Stimulated activated CD8-positive, alpha-beta memory T cell treated with anti-CD3 and anti-CD28 coated beads, Interleukin-12 subunit alpha, Interleukin-12 subunit beta, amount 100 ng/mL, for 4 hours (primary cell): ENCODE results near the gene GRB2.
"Not testable (repeated sequence)": the region's sequence is repeated elsewhere in the genome, so short reads cannot be mapped to it uniquely, and the experiment has no call there.

Experiments used
- DNase-seq: peaks from one replicate; pipeline ENCODE4 v3.0.0-alpha.2; 2020; ENCODE audit warnings: low read depth

Gene GRB2

GRCh38 chr17:75350029-75350428 lies 55.4 kb downstream of the GRB2 start:
- DNase-seq: no peak

GRCh38 chr17:75349589-75349988 lies 55.9 kb downstream of the GRB2 start:
- no peak for DNase-seq

DNA sequence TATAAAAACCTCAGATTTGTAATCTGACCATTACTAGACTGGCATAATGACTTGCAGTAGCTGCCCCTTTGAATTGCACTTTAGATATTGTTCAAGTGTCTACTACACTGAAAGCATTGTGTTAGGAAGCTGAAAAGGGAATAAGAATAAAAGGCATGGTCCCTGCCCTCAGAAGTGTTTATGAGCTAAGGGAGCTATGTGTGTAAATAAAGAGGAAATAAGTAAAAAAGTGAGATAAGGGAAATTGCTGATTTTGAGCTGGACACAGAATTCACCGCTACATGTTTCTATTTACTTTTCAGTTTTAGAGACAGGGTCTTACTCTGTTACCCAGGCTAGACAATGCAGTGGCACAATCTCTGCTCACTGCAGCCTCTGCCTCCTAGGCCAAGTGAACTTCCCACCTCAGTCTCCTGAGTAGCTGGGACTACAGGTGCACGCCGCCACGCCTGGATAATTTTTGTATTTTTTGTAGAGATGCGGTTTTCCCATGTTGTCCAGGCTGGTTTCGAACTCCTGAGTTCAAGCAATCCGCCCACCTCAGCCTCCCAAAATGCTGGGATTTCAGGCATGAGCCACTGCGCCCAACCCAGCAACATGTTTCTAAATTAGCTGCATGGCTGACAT lies 57.0 kb downstream of the GRB2 start:
- DNase-seq: no peak

GRCh38 chr17:75346906-75347305 lies 58.6 kb downstream of the GRB2 start:
- DNase-seq: no peak

DNA sequence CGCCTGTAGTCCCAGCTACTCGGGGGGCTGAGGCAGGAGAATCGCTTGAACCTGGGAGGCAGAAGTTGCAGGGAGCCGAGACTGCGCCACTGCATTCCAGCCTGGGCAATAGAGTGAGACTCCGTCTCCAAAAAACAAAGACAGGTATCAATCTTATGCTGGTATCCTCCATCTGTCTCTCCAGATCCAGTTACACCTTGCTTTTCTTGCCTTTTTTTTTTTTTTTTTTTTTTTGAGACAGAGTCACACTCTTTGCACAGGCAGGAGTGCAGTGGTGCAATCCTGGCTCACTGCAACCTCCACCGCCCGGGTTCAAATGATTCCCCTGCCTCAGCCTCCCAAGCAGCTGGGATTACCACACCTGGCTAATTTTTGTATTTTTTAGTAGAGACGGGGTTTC lies 59.1 kb downstream of the GRB2 start:
- not testable (repeated sequence) for DNase-seq

GRCh38 chr17:75345514-75346167 lies 59.8 kb downstream of the GRB2 start:
- peak; percentile 23 for DNase-seq

DNA sequence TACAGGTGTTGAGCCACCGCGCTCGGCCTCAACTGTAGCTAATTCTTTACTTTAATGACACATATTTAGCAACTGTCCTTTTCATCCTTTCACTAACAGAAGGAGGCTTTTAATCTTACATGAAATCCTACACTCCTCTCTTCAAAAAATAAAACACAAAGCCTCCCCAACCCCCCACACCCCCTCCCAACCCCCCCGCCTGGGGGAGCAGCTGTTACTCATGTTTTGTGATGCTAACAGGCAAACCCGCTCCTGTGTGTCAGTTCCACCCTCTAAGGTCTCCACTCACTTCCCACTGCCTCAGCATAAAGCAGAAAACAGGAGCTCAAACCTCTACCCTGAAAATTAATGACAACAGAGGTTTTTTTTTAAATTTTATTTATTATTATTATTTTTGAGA lies 60.8 kb downstream of the GRB2 start:
- peak; percentile 49 for DNase-seq

- DNase-seq: no peak
These were observed 62.5 kb downstream of the GRB2 start for GRCh38 chr17:75342996-75343395.

GRCh38 chr17:75341784-75342486 lies 63.5 kb downstream of the GRB2 start:
- no peak for DNase-seq

DNA sequence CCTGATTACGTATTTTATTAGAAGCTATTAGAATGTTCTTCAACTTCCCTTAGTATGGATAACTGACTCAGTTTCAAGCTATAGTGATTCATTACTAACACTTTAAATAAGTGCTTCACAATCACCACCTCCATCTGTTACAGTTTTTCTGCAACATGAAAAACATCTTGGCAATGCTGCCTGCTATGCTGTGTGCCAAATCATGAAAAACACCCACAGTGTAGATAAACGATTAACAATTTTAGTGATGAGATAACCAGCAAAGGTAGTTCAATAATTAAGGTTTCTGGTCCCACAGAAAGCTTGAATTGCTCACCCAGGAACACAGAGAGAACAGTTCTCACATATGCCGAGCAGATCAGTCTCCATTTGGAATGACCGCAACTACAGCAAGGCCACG lies 64.8 kb downstream of the GRB2 start:
- no peak for DNase-seq

- no peak for DNase-seq
These were observed 65.5 kb downstream of the GRB2 start for GRCh38 chr17:75339971-75340370.

- DNase-seq: no peak
These were observed 67.1 kb downstream of the GRB2 start for GRCh38 chr17:75338335-75338734.

DNA sequence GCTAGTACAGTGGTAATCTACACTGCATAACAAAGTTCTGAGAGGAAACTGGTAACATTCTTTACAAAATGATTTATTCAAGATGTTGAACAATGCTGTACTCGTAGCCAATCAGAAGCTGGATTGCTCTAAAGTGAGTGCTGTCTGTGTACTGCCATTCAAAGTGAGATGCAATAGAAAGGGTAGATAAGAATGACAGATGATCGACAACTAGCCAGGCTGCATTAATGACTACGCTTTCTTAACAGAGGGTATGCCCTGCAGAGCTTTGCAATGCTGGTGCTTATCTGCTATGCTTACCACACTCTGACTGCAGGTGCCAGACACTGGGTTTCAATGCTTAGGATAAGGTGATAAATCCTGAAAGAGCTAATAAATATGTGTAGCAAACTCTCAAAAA lies 70.2 kb downstream of the GRB2 start:
- DNase-seq: no peak

DNA sequence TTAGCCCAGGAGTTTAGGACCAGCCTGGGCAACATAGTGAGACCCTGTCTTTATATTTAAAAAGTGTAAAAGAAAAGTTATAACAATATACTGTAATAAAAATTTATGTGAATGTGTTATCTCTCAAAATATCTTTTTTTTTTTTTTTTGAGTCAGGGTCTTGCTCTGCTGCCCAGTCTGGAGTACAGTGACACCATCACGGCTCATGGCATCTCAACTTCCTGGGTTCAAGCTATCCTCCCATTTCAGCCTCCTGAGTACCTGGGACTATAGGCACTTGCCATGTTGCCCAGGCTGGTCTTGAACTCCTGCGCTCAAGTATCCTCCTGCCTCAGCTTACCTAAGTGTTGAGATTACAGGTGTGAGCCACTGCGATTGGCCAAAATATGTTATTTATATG lies 70.8 kb downstream of the GRB2 start:
- DNase-seq: no peak

DNA sequence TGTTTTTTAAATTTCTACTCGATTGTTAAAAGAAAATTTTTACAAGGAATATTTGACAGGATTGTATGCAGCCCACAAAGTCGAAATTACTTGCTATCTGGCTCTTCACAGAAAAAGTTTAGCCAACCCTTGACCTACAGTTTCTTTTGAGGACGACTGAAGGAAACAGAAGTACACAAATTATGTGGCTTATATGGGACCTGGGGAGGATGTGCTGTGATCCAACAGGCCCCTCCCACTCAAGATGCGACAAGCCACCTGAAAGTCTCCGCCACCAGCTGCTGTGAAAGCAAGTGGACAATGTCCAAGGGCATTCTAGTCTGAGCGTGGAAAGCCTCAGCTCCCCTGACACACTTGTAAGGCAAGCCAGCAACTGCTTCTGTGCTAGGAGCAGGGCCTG lies 73.8 kb downstream of the GRB2 start:
- DNase-seq: no peak

DNA sequence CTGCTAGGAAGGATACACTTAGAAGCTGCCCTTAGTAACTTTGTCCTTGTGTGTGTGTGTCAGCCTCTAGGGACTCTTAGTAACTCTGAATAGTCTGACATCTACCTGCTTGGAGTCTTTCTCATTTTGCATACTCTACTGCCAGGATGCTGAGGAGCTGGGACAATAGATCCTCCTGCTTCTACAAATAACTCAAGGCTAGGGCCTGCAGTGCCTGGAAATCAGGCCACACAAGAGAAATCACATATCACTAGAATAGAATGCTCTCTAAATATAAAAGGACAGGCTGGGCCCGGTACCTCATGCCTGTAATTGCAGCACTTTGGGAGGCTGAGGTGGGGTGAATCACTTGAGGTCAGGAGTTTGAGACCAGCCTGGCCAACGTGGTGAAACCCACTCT lies 77.7 kb downstream of the GRB2 start:
- DNase-seq: no peak

DNA sequence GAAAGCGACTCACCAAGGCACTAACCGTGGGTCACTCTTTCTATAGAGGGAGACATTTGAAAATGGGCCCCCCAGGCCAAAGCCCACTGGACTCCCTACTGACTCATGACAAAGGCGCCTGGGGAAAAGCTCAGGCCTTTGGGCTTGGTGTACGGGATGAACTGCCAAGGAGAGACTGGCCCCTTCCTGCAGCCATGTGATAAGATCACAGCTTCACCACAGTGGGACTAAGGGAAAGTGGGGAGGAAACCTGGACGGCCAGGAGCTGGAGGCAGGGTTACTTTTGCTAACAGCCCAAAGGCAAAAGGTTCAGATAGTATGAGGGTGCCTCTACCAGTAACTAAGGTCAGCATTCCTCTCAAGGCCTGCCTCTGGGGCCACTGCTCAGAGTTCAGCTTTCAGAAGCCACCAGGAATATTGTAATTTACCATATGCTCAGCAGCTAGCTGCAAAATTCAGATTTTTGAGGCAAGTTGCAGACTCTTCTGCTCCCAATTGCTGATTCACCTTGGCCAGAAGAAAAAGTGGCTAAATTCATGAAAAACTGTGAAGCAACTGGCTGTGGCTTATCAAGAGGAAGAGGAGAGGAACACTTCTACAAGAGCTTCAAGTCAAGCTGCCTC lies 79.1 kb downstream of the GRB2 start:
- DNase-seq: no peak

- DNase-seq: no peak
These were observed 79.7 kb downstream of the GRB2 start for GRCh38 chr17:75325827-75326225.

DNA sequence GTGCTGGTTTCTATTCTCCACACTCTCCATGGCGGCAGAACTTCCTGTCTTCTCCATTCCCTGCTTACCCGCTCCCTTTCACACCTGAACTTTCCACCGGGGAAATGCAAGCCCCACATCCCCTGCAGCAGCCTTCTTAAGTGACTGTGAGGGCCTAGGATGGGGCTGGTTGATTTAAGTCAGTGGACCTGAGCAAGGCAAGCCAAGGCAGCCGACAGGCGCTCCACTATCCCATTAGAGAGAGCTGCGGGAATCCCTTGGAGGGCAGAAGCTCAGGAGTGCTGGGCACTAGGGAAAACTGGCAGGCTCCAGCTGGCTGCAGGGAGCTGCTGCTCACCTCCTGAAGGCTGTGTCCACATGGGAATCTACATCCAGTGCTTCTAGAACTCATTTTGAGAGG lies 80.1 kb downstream of the GRB2 start:
- DNase-seq: no peak

DNA sequence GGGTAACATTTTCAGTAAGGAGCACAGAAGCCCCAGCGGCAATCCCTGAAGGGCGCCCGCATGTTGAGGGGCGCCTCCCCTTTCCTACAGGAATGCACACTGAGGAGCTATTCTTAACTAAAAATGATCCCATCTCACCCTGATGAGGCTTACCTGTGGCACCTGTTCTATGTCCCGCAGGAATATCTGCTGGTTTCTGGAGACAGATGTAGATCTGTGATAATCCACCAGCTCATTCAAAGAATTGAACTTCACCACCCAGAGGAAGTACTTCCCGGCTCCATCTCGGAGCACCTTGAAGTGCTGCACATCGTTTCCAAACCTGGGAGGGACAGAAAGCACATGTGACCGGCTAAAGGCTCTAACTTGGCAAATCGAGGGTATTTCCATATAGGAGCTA lies 84.0 kb downstream of the GRB2 start:
- no peak for DNase-seq

GRCh38 chr17:75319904-75320691 lies 85.4 kb downstream of the GRB2 start:
- DNase-seq: no peak

GRCh38 chr17:75318615-75319222 lies 86.8 kb downstream of the GRB2 start:
- DNase-seq: no peak
